ENCODE data around the gene ADORA1. TPM values are rescaled to one million over a fixed set of nuclear protein-coding genes. Genes with fewer than 3 reads are reported as not detected.

Gene ADORA1
- total RNA-seq, 2 experiments from 2014 or later = not detected

GRCh38 chr1:203172184-203173010, 44.9 kb downstream of the ADORA1 start:
- Mint-ChIP-seq H3K4me3 (no peak overlapping the region), H3K27me3 (no peaks in the 10 kb centered on the region), H3K4me1 (ENCODE audit: low read depth) (no peaks in the 10 kb centered on the region), H3K9me3 (no peaks in the 10 kb centered on the region), H3K27ac (no peak overlapping the region), H3K36me3 (ENCODE audit: low read depth) (no peaks in the 10 kb centered on the region)
- DNase-seq (peak; percentile 56), ATAC-seq (peak; percentile 74)
- POLR2A ChIA-PET = no interaction called here
- intact Hi-C loops (cut with micrococcal nuclease) = loop anchor here (5.0 kb wide), 1 partner anchor 135 kb away; no protein-coding TSS in a partner anchor
- CTCF ChIA-PET = interaction anchor here (0.7 to 6.6 kb wide), 43 partner anchors 9 to 460 kb away, joined by 3 to 58 read pairs (median 4); partner anchors contain the start of gene CHI3L1
- TF ChIP-seq, protein P1, sequence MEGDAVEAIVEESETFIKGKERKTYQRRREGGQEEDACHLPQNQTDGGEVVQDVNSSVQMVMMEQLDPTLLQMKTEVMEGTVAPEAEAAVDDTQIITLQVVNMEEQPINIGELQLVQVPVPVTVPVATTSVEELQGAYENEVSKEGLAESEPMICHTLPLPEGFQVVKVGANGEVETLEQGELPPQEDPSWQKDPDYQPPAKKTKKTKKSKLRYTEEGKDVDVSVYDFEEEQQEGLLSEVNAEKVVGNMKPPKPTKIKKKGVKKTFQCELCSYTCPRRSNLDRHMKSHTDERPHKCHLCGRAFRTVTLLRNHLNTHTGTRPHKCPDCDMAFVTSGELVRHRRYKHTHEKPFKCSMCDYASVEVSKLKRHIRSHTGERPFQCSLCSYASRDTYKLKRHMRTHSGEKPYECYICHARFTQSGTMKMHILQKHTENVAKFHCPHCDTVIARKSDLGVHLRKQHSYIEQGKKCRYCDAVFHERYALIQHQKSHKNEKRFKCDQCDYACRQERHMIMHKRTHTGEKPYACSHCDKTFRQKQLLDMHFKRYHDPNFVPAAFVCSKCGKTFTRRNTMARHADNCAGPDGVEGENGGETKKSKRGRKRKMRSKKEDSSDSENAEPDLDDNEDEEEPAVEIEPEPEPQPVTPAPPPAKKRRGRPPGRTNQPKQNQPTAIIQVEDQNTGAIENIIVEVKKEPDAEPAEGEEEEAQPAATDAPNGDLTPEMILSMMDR (IDR thresholded peaks at IDR 0.05) = peak; percentile 94

DNA sequence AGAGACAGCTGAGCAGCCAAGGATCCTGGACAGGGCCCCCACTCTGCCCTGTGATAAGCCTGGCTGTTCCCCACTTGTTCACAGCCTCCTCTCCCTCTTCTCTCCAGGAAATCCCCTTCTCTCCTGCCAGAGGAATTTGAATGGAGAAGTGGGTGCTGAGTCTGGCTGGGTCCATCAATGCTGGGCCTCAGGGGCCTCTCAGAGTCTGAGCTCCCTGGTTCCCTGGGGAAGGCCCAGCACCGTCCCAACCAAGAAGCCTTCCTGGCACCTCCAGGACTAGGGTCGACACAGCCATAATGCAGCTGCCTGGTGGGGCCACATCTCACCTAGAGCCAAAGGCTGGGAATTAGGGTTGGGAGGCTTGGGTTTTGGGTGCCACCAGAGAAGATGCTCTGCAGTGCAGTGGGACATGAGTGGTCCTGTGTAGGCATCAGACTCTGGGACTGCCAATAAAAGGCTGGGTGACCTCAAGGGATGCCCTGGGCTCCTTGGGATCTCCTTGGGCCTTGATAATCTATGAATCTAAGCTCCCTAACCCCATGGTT, 45.6 kb downstream of the ADORA1 start:
- Mint-ChIP-seq H3K4me3 (no peak overlapping the region), H3K36me3 (ENCODE audit: low read depth) (no peaks in the 10 kb centered on the region), H3K27ac (no peak overlapping the region), H3K4me1 (ENCODE audit: low read depth) (no peaks in the 10 kb centered on the region), H3K27me3 (no peaks in the 10 kb centered on the region), H3K9me3 (no peaks in the 10 kb centered on the region)
- ATAC-seq = no peak
- DNase-seq = no peak
- ChIA-PET POLR2A (no interaction called here), CTCF (interaction anchor here (0.8 to 6.6 kb wide), 30 partner anchors 8 to 460 kb away, joined by 3 to 58 read pairs (median 5); partner anchors contain the start of gene CHI3L1)
- intact Hi-C loops (cut with micrococcal nuclease) = loop anchor here (5.0 kb wide), 1 partner anchor 136 kb away; no protein-coding TSS in a partner anchor
- TF ChIP-seq, protein P1 (IDR thresholded peaks at IDR 0.05) = no peak

DNA sequence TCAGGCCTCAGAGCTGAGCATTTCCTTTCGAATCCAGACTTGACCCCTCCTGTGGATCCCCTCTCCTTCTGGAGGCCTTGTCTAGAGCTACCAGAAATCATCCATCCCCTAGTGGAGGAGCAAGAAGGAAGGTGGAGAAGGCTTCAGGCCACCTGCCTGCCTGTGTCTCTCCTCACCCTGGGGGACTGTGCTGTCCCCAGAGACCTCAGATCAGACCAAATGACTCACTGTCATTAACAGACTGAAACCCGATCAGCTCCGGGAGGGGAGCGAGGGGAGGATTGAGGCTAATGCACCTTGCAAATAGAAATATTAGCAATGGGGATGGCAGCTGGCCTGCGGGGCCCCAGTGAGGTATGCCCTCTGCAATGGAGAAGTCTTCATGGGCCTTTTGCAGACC, 46.0 kb downstream of the ADORA1 start:
- ChIA-PET CTCF (interaction anchor here (1.0 to 6.6 kb wide), 16 partner anchors 11 to 274 kb away, joined by 3 to 58 read pairs (median 6); partner anchors contain the start of gene CHI3L1), POLR2A (no interaction called here)

GRCh38 chr1:203174324-203174985, 46.9 kb downstream of the ADORA1 start:
- no peaks in the 10 kb centered on the region for H3K27me3 Mint-ChIP-seq
- ATAC-seq (no peak), DNase-seq (no peak)
- no peaks in the 10 kb centered on the region for H3K4me1 Mint-ChIP-seq (ENCODE audit: low read depth)
- intact Hi-C loops (cut with micrococcal nuclease) = loop anchor here (5.0 kb wide), 1 partner anchor 137 kb away; no protein-coding TSS in a partner anchor
- no peak overlapping the region for H3K4me3 Mint-ChIP-seq
- no peaks in the 10 kb centered on the region for H3K36me3 Mint-ChIP-seq (ENCODE audit: low read depth)
- ChIA-PET POLR2A (no interaction called here), CTCF (interaction anchor here (1.4 to 6.6 kb wide), 3 partner anchors 41 to 134 kb away, joined by 4 to 58 read pairs (median 5); no protein-coding TSS in a partner anchor)
- no peaks in the 10 kb centered on the region for H3K9me3 Mint-ChIP-seq
- TF ChIP-seq, protein P1 (IDR thresholded peaks at IDR 0.05) = no peak
- no peak overlapping the region for H3K27ac Mint-ChIP-seq

More for the DNA sequence above, 46.0 kb downstream of the ADORA1 start:
- Mint-ChIP-seq H3K4me3 (no peak overlapping the region), H3K36me3 (ENCODE audit: low read depth) (no peaks in the 10 kb centered on the region), H3K9me3 (no peaks in the 10 kb centered on the region), H3K27ac (no peak overlapping the region), H3K27me3 (no peaks in the 10 kb centered on the region), H3K4me1 (ENCODE audit: low read depth) (no peaks in the 10 kb centered on the region)
- DNase-seq (no peak), ATAC-seq (no peak)
- TF ChIP-seq, protein P1 (IDR thresholded peaks at IDR 0.05) = no peak
- intact Hi-C loops (cut with micrococcal nuclease) = loop anchor here (5.0 kb wide), 1 partner anchor 136 kb away; no protein-coding TSS in a partner anchor

Data from activated CD8-positive, alpha-beta T cell treated with anti-CD3 and anti-CD28 coated beads for 36 hours (primary cell).